Mucosa of rectum (tissue), 2 donors: Measurements from ENCODE around the gene ACAD11.
"Not testable (repeated sequence)": the region's sequence is repeated elsewhere in the genome, so short reads cannot be mapped to it uniquely, and the experiment has no call there.

Experiments used
- H3K27ac ChIP-seq, 2 donors: one replicate each; pipeline ENCODE4 v1.7.0; 2013; ENCODE audit warnings: inconsistent platforms in 2 of 2, low read depth in 2 of 2, low read length in 2 of 2
- H3K27me3 ChIP-seq, 2 donors: one replicate each; pipeline ENCODE4 v1.7.0; 2013; ENCODE audit warnings: low read length in 2 of 2; ENCODE audit not compliant: control insufficient read depth in 2 of 2, insufficient read depth in 2 of 2
- H3K36me3 ChIP-seq, 2 donors: one replicate each; pipeline ENCODE4 v1.7.0; 2013; ENCODE audit warnings: low read length in 2 of 2; ENCODE audit not compliant: control insufficient read depth in 2 of 2, insufficient read depth in 2 of 2
- H3K4me1 ChIP-seq, 2 donors: one replicate each; pipeline ENCODE4 v1.7.0; 2013; ENCODE audit warnings: low read length in 2 of 2, mild to moderate bottlenecking in 1 of 2; ENCODE audit not compliant: control insufficient read depth in 2 of 2, insufficient read depth in 2 of 2
- H3K4me3 ChIP-seq, 2 donors: one replicate each; pipeline ENCODE4 v1.7.0; 2013; ENCODE audit warnings: low read length in 2 of 2
- H3K9ac ChIP-seq, 2 donors: one replicate each; pipeline ENCODE4 v1.7.0; 2013; ENCODE audit warnings: low read length in 2 of 2, low read depth in 1 of 2, mild to moderate bottlenecking in 1 of 2
- H3K9me3 ChIP-seq, 2 donors: one replicate each; pipeline ENCODE4 v1.7.0; 2013; ENCODE audit warnings: low read length in 2 of 2; ENCODE audit not compliant: control insufficient read depth in 2 of 2
- donor health status: healthy.
- donor health status: Normal muscosa, but diverticular disease.

The ACAD11 gene

GRCh38 chr3:132654190-132654589 lies 5.4 kb downstream of the ACAD11 start:
- Histone ChIP-seq H3K4me3 (no peak overlapping the region), H3K4me1 (peaks cover 7 to 8% of the 10 kb centered on the region in 2 donors), H3K9me3 (no peaks in the 10 kb centered on the region), H3K27me3 (no peaks in the 10 kb centered on the region), H3K9ac (no peak overlapping the region), H3K27ac (no peak overlapping the region), H3K36me3 (no peaks in the 10 kb centered on the region)

GRCh38 chr3:132652640-132653270 lies 6.9 kb downstream of the ACAD11 start:
- Histone ChIP-seq H3K4me3 (no peak overlapping the region), H3K9ac (no peak overlapping the region), H3K27me3 (no peaks in the 10 kb centered on the region), H3K4me1 (no peaks in the 10 kb centered on the region), H3K27ac (no peak overlapping the region), H3K36me3 (no peaks in the 10 kb centered on the region), H3K9me3 (no peaks in the 10 kb centered on the region)

- H3K9ac ChIP-seq = no peak overlapping the region
- no peaks in the 10 kb centered on the region for H3K4me1 ChIP-seq
- H3K9me3 ChIP-seq = no peaks in the 10 kb centered on the region
- H3K27me3 ChIP-seq = no peaks in the 10 kb centered on the region
- H3K4me3 ChIP-seq = no peak overlapping the region
- no peak overlapping the region for H3K27ac ChIP-seq
- no peaks in the 10 kb centered on the region for H3K36me3 ChIP-seq
Observed at GRCh38 chr3:132650153-132650552, 9.5 kb downstream of the ACAD11 start.

GRCh38 chr3:132645058-132645457 lies 14.6 kb downstream of the ACAD11 start:
- H3K36me3 ChIP-seq = no peaks in the 10 kb centered on the region
- H3K4me1 ChIP-seq = no peaks in the 10 kb centered on the region
- H3K4me3 ChIP-seq = no peak overlapping the region
- H3K9ac ChIP-seq = no peak overlapping the region
- no peak overlapping the region for H3K27ac ChIP-seq
- no peaks in the 10 kb centered on the region for H3K27me3 ChIP-seq
- no peaks in the 10 kb centered on the region for H3K9me3 ChIP-seq

- H3K27ac ChIP-seq = no peak overlapping the region
- no peak overlapping the region for H3K9ac ChIP-seq
Observed at GRCh38 chr3:132643366-132643765, 16.2 kb downstream of the ACAD11 start.

GRCh38 chr3:132642539-132642847 lies 17.1 kb downstream of the ACAD11 start:
- Histone ChIP-seq H3K4me1 (no peaks in the 10 kb centered on the region), H3K36me3 (peaks cover 0 to 7% of the 10 kb centered on the region in 2 donors), H3K27ac (no peak overlapping the region), H3K9me3 (no peaks in the 10 kb centered on the region), H3K9ac (no peak overlapping the region), H3K27me3 (no peaks in the 10 kb centered on the region), H3K4me3 (no peak overlapping the region)

More at GRCh38 chr3:132643366-132643765, 16.2 kb downstream of the ACAD11 start:
- H3K4me1 ChIP-seq = no peaks in the 10 kb centered on the region
- H3K4me3 ChIP-seq = no peak overlapping the region
- H3K9me3 ChIP-seq = no peaks in the 10 kb centered on the region
- no peaks in the 10 kb centered on the region for H3K27me3 ChIP-seq
- peaks cover 0 to 7% of the 10 kb centered on the region in 2 donors for H3K36me3 ChIP-seq

- no peak overlapping the region for H3K9ac ChIP-seq
- no peaks in the 10 kb centered on the region for H3K9me3 ChIP-seq
- no peaks in the 10 kb centered on the region for H3K27me3 ChIP-seq
- H3K27ac ChIP-seq = no peak overlapping the region
- H3K36me3 ChIP-seq = peaks cover 0 to 7% of the 10 kb centered on the region in 2 donors
- H3K4me3 ChIP-seq = no peak overlapping the region
- H3K4me1 ChIP-seq = no peaks in the 10 kb centered on the region
Observed at GRCh38 chr3:132641837-132642538, 17.6 kb downstream of the ACAD11 start.

- not testable (repeated sequence) for H3K4me1 ChIP-seq, H3K27ac ChIP-seq, H3K4me3 ChIP-seq, H3K27me3 ChIP-seq, H3K36me3 ChIP-seq, H3K9ac ChIP-seq, H3K9me3 ChIP-seq
Observed at GRCh38 chr3:132641427-132641826, 18.2 kb downstream of the ACAD11 start.

- Histone ChIP-seq H3K4me1 (no peaks in the 10 kb centered on the region), H3K9me3 (no peaks in the 10 kb centered on the region), H3K4me3 (no peak overlapping the region), H3K27me3 (no peaks in the 10 kb centered on the region), H3K36me3 (peaks cover 0 to 7% of the 10 kb centered on the region in 2 donors), H3K9ac (no peak overlapping the region), H3K27ac (no peak overlapping the region)
Observed at GRCh38 chr3:132638706-132639105, 20.9 kb downstream of the ACAD11 start.

- Histone ChIP-seq H3K9ac (no peak overlapping the region), H3K36me3 (peaks cover 0 to 7% of the 10 kb centered on the region in 2 donors), H3K4me1 (no peaks in the 10 kb centered on the region), H3K27me3 (no peaks in the 10 kb centered on the region), H3K4me3 (no peak overlapping the region), H3K9me3 (no peaks in the 10 kb centered on the region), H3K27ac (no peak overlapping the region)
Observed at GRCh38 chr3:132637590-132637989, 22.0 kb downstream of the ACAD11 start.
